ENCODE data around the gene SHISAL1. TPM values are rescaled to one million over a fixed set of nuclear protein-coding genes. Genes with fewer than 3 reads are reported as not detected.

The SHISAL1 gene
- total RNA-seq, 2 donors from 2014 or later: 0.42 to 0.95 TPM

DNA sequence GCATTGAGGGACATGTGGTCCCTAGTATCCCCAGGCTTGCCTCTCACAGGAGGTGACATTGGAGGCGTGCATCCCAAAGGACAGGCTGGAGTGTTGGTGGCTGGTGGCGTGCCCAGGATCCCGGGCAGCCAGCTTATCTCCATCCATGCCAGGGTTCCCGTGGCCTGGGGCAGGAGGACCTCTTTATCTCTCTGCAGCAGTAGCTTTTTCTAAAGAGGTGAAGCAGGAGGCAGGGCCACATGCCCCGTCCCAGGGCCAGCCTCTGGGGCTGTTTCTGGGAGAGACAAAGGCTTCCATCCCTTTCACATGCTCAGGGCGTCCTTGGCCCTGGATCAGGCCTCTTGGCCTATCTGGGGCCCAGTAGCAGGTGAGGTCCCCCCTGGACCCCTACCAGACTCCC, 112.3 kb downstream of the SHISAL1 start:
- no peaks in the 10 kb centered on the region for H3K36me3 Mint-ChIP-seq (ENCODE audit: low read depth)
- H3K27ac ChIP-seq (ENCODE audit: low read depth, low read length): no peak overlapping the region
- no peak overlapping the region for H3K4me3 ChIP-seq (ENCODE audit: low read length)
- no peaks in the 10 kb centered on the region for H3K36me3 ChIP-seq (ENCODE audit: control insufficient read depth, insufficient read depth, low read length)
- H3K9ac ChIP-seq (ENCODE audit: extremely low read depth, low read length, poor library complexity, severe bottlenecking): no peak overlapping the region
- H3K4me1 ChIP-seq (ENCODE audit: control insufficient read depth, insufficient read depth, low read length): no peaks in the 10 kb centered on the region
- no peaks in the 10 kb centered on the region for H3K9me3 ChIP-seq (ENCODE audit: control insufficient read depth, low read length)
- H3K27me3 ChIP-seq (ENCODE audit: control insufficient read depth, insufficient read depth, low read length, poor library complexity, severe bottlenecking): no peaks in the 10 kb centered on the region
- TF ChIP-seq, protein P1, sequence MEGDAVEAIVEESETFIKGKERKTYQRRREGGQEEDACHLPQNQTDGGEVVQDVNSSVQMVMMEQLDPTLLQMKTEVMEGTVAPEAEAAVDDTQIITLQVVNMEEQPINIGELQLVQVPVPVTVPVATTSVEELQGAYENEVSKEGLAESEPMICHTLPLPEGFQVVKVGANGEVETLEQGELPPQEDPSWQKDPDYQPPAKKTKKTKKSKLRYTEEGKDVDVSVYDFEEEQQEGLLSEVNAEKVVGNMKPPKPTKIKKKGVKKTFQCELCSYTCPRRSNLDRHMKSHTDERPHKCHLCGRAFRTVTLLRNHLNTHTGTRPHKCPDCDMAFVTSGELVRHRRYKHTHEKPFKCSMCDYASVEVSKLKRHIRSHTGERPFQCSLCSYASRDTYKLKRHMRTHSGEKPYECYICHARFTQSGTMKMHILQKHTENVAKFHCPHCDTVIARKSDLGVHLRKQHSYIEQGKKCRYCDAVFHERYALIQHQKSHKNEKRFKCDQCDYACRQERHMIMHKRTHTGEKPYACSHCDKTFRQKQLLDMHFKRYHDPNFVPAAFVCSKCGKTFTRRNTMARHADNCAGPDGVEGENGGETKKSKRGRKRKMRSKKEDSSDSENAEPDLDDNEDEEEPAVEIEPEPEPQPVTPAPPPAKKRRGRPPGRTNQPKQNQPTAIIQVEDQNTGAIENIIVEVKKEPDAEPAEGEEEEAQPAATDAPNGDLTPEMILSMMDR (conservative IDR thresholded peaks at IDR 0.05): no peak
- no peak overlapping the region for H3K4me3 Mint-ChIP-seq
- H3K27ac Mint-ChIP-seq: no peak overlapping the region
- H3K27me3 Mint-ChIP-seq (ENCODE audit: insufficient read depth): no peaks in the 10 kb centered on the region
- no peak for DNase-seq
- H3K4me1 Mint-ChIP-seq: peaks cover 7% of the 10 kb centered on the region
- no peaks in the 10 kb centered on the region for H3K9me3 Mint-ChIP-seq
- 92 to 100% methylated on average over 3 to 6 of the region's 6 CpGs for WGBS, 2 experiments (ENCODE audit: insufficient coverage in 1 of 2, insufficient read length in 1 of 2)

DNA sequence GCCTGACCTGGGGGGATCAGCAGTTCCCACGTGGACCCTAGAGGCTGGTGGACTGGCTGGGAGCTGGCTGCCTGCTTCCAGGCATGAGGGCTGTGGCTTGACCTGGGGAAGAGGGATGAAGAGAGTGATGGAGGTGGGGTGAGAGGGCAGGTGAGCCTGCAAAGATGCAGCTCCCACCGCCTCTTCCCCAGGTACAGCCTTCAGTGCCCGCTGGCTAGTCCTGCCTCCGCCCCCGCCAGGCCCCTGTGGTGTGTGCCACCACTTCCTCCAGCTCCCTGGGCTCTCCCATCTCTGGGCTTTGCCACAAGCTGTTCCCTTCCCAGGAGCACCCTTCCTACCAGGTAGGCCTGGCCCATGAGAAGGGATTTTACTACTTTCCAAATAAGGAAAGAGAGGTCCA, 112.9 kb downstream of the SHISAL1 start:
- H3K4me1 ChIP-seq (ENCODE audit: control insufficient read depth, insufficient read depth, low read length): no peaks in the 10 kb centered on the region
- no peaks in the 10 kb centered on the region for H3K27me3 ChIP-seq (ENCODE audit: control insufficient read depth, insufficient read depth, low read length, poor library complexity, severe bottlenecking)
- TF ChIP-seq, protein P1 (conservative IDR thresholded peaks at IDR 0.05): no peak
- no peak overlapping the region for H3K27ac Mint-ChIP-seq
- H3K36me3 ChIP-seq (ENCODE audit: control insufficient read depth, insufficient read depth, low read length): no peaks in the 10 kb centered on the region
- H3K4me1 Mint-ChIP-seq: peaks cover 7% of the 10 kb centered on the region
- H3K9me3 Mint-ChIP-seq: no peaks in the 10 kb centered on the region
- no peak overlapping the region for H3K9ac ChIP-seq (ENCODE audit: extremely low read depth, low read length, poor library complexity, severe bottlenecking)
- H3K27me3 Mint-ChIP-seq (ENCODE audit: insufficient read depth): no peaks in the 10 kb centered on the region
- no peak overlapping the region for H3K27ac ChIP-seq (ENCODE audit: low read depth, low read length)
- H3K9me3 ChIP-seq (ENCODE audit: control insufficient read depth, low read length): no peaks in the 10 kb centered on the region
- no peaks in the 10 kb centered on the region for H3K36me3 Mint-ChIP-seq (ENCODE audit: low read depth)
- no peak overlapping the region for H3K4me3 Mint-ChIP-seq
- no peak for DNase-seq
- 94 to 96% methylated on average over 4 to 5 of the region's 5 CpGs for WGBS, 2 experiments (ENCODE audit: insufficient coverage in 1 of 2, insufficient read length in 1 of 2)
- H3K4me3 ChIP-seq (ENCODE audit: low read length): no peak overlapping the region

DNA sequence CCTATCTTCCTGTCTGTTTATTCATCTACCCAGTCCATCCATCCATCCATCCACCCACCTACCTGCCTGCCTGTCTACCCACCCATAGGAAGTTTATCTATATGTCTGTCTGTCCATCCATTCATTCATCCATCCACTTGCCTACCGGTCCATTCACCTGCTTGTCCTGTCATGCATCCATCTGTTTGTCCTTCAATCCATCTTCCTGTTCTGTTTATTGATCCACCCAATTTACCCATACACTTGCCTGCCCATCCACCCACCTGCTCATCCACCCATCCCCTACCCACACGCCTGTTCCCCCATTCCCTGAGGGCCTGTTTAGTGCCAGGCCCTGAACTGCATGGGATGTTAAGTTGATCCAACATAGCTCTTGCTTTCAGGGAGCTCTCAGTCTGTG, 113.6 kb downstream of the SHISAL1 start:
- no peaks in the 10 kb centered on the region for H3K9me3 ChIP-seq (ENCODE audit: control insufficient read depth, low read length)
- H3K4me1 Mint-ChIP-seq: peaks cover 7% of the 10 kb centered on the region
- 82 to 100% methylated on average over 1 to 2 of the region's 2 CpGs for WGBS, 2 experiments (ENCODE audit: insufficient coverage in 1 of 2, insufficient read length in 1 of 2)
- no peak for DNase-seq
- no peaks in the 10 kb centered on the region for H3K36me3 Mint-ChIP-seq (ENCODE audit: low read depth)
- no peaks in the 10 kb centered on the region for H3K9me3 Mint-ChIP-seq
- H3K36me3 ChIP-seq (ENCODE audit: control insufficient read depth, insufficient read depth, low read length): no peaks in the 10 kb centered on the region
- H3K4me1 ChIP-seq (ENCODE audit: control insufficient read depth, insufficient read depth, low read length): no peaks in the 10 kb centered on the region
- no peaks in the 10 kb centered on the region for H3K27me3 Mint-ChIP-seq (ENCODE audit: insufficient read depth)
- no peak overlapping the region for H3K27ac ChIP-seq (ENCODE audit: low read depth, low read length)
- no peak overlapping the region for H3K4me3 Mint-ChIP-seq
- H3K4me3 ChIP-seq (ENCODE audit: low read length): no peak overlapping the region
- no peak overlapping the region for H3K27ac Mint-ChIP-seq
- TF ChIP-seq, protein P1 (conservative IDR thresholded peaks at IDR 0.05): no peak
- H3K27me3 ChIP-seq (ENCODE audit: control insufficient read depth, insufficient read depth, low read length, poor library complexity, severe bottlenecking): no peaks in the 10 kb centered on the region
- no peak overlapping the region for H3K9ac ChIP-seq (ENCODE audit: extremely low read depth, low read length, poor library complexity, severe bottlenecking)

All from endodermal cell (in vitro differentiated cells).